Memory B cell (primary cell): ENCODE measurements around the gene INTS1.

ENCODE experiments used
- ATAC-seq: fragments of 150-1000 bp; cut with Tn5 transposase; 2 replicates; pipeline ENCODE4 v1.10.0; 2021; ENCODE audit warnings: low read depth, mild to moderate bottlenecking, moderate library complexity
- DNase-seq, 2 donors: peaks; one replicate each; pipeline ENCODE4 v3.0.0; 2022; ENCODE audit warnings: low spot score in 2 of 2
- H3K27ac Mint-ChIP-seq: one replicate; pipeline ENCODE4 v1.8.0; 2022; ENCODE audit warnings: mild to moderate bottlenecking, moderate library complexity, mixed read lengths
- H3K27me3 Mint-ChIP-seq: one replicate; pipeline ENCODE4 v1.8.0; 2022; ENCODE audit warnings: mixed read lengths
- H3K36me3 Mint-ChIP-seq: one replicate; pipeline ENCODE4 v1.8.0; 2022; ENCODE audit warnings: mild to moderate bottlenecking, mixed read lengths
- H3K4me1 Mint-ChIP-seq: one replicate; pipeline ENCODE4 v1.8.0; 2022; ENCODE audit warnings: mixed read lengths
- H3K4me3 Mint-ChIP-seq: one replicate; pipeline ENCODE4 v1.8.0; 2022; ENCODE audit warnings: mild to moderate bottlenecking, moderate library complexity, mixed read lengths
- H3K9me3 Mint-ChIP-seq: one replicate; pipeline ENCODE4 v1.8.0; 2022; ENCODE audit warnings: mixed read lengths

INTS1 gene

GRCh38 chr7:1436608-1437007, 67.6 kb downstream of the INTS1 start:
- H3K4me1 Mint-ChIP-seq: peaks cover 3% of the 10 kb centered on the region
- DNase-seq (no peak), ATAC-seq (no peak)
- H3K27me3 Mint-ChIP-seq: peaks cover 14% of the 10 kb centered on the region
- no peaks in the 10 kb centered on the region for H3K9me3 Mint-ChIP-seq
- no peak overlapping the region for H3K27ac Mint-ChIP-seq
- H3K4me3 Mint-ChIP-seq: no peak overlapping the region
- no peaks in the 10 kb centered on the region for H3K36me3 Mint-ChIP-seq

DNA sequence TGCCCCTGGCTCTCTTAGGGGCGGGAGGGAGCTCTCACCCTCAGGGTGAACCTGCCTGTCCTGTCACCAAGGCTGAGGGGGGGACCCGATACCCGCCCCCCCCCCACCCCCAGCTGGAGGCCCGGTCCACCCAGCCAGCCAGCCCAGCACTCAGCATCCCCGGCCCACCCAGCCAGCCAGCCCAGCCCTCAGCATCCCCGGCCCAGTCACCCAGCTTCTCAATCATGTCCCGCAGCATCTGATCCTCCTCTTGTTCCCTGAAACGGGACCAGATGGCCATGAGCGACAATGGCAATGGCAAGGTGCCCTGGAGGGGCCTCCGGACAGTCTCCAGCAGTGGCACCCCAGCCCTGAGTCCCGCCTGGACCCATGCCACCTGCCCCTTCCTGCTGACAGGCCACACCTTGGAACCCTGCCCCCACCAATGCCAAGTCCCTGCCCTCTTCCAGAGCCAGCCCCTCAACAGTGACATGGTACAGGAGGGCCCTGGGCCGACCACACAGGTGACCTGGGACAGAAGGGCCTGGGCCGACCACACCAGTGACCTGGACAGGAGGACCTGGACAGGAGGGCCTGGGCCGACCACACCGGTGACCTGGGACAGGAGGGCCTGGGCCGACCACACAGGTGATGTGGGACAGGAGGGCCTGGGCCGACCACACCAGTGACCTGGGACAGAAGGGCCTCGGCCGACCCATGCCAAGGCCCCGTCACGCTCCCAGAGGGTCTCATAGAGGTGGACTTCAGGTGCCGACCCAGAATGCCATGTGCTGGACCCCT, 69.1 kb downstream of the INTS1 start:
- peaks cover 3% of the 10 kb centered on the region for H3K4me1 Mint-ChIP-seq
- ATAC-seq (no peak), DNase-seq (no peak)
- no peak overlapping the region for H3K4me3 Mint-ChIP-seq
- H3K27me3 Mint-ChIP-seq: peaks cover 7% of the 10 kb centered on the region
- no peaks in the 10 kb centered on the region for H3K36me3 Mint-ChIP-seq
- no peaks in the 10 kb centered on the region for H3K9me3 Mint-ChIP-seq
- H3K27ac Mint-ChIP-seq: no peak overlapping the region

DNA sequence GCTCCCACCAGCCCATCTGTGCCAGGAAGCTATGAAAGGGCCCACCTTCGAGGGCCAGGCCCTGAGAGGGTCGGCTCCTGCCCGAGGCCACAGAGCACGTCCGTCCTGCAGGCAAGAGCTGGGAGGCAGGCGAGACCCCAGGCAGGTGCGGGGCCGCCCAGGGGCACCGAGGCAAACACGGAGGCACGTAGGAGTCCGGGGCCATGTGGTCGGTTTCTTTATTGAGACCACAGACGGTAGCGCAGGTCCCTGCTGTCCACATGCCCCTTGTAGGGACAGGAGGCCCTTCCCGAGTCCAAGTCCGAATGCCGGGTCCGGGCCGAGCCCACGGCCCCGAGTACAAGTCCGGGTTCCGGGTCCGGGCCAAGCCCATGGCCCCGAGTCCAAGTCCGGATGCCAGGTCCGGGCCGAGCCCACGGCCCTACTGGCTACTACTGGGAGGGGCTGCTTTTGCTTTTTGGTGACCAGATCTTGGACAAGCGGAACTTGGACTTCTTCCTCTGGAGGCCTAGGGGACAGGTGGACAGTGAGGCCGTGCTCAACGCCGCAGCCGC, 69.9 kb downstream of the INTS1 start:
- peaks cover 3% of the 10 kb centered on the region for H3K4me1 Mint-ChIP-seq
- H3K27ac Mint-ChIP-seq: no peak overlapping the region
- ATAC-seq (no peak), DNase-seq (no peak)
- no peaks in the 10 kb centered on the region for H3K36me3 Mint-ChIP-seq
- peaks cover 7% of the 10 kb centered on the region for H3K27me3 Mint-ChIP-seq
- no peak overlapping the region for H3K4me3 Mint-ChIP-seq
- no peaks in the 10 kb centered on the region for H3K9me3 Mint-ChIP-seq

DNA sequence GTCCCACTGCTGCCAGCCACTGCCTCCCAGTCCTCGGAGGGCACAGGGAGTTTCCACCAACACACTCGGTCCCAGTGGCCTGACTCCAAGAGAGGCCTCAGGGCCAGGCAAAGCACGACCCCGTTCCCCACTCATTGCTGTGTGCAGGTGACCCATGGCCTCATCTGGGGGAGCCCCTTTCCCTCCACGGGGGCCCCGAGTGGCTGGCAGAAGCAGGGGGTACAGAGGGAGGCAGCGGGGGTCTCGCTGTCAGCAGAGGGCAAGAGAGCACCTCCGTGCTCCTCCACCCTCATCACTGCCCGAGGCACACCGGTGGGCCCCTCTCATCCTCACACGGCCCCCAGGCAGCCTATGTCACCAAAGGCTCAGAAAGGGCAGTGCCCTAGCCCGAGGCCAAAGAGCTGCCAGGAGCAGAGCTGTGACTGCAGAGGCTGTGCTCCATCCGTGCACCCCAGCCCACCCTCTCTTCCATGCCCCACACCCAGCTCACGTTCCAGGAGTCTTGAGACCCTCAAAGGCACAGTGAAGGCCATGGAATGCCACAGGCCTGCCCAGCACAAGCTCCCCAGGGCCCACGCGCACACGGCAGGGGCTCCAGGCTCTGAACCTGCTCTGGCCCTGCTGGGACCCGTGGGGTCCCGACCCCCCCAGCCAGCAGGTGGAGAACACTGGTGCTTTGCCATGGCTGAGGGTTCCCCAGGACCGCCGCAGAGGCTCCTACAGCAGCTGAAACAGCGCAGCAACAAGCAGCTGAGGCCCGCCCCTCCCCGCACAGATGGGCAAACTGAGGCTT, 70.9 kb downstream of the INTS1 start:
- Mint-ChIP-seq H3K27me3 (peaks cover 9% of the 10 kb centered on the region), H3K9me3 (no peaks in the 10 kb centered on the region), H3K4me1 (peaks cover 3% of the 10 kb centered on the region), H3K36me3 (no peaks in the 10 kb centered on the region), H3K4me3 (no peak overlapping the region), H3K27ac (no peak overlapping the region)
- DNase-seq: no peak
- ATAC-seq: no peak

- peak overlapping the region; percentile 3 for H3K4me3 Mint-ChIP-seq
- H3K27ac Mint-ChIP-seq: no peak overlapping the region
Observed at GRCh38 chr7:1432411-1433082, 71.6 kb downstream of the INTS1 start.

GRCh38 chr7:1431634-1432380, 72.4 kb downstream of the INTS1 start:
- peak; percentile 20 for ATAC-seq

More at GRCh38 chr7:1432411-1433082, 71.6 kb downstream of the INTS1 start:
- peaks cover 3% of the 10 kb centered on the region for H3K4me1 Mint-ChIP-seq
- H3K9me3 Mint-ChIP-seq: no peaks in the 10 kb centered on the region
- peaks cover 9% of the 10 kb centered on the region for H3K27me3 Mint-ChIP-seq
- ATAC-seq (peak; percentile 85), DNase-seq (peak; percentile 79 to 93)
- H3K36me3 Mint-ChIP-seq: no peaks in the 10 kb centered on the region

GRCh38 chr7:1431226-1431625, 73.0 kb downstream of the INTS1 start:
- DNase-seq (no peak), ATAC-seq (no peak)
- H3K4me1 Mint-ChIP-seq: peaks cover 3% of the 10 kb centered on the region
- H3K4me3 Mint-ChIP-seq: no peak overlapping the region
- no peak overlapping the region for H3K27ac Mint-ChIP-seq
- no peaks in the 10 kb centered on the region for H3K9me3 Mint-ChIP-seq
- peaks cover 9% of the 10 kb centered on the region for H3K27me3 Mint-ChIP-seq
- no peaks in the 10 kb centered on the region for H3K36me3 Mint-ChIP-seq

More at GRCh38 chr7:1431634-1432380, 72.4 kb downstream of the INTS1 start:
- Mint-ChIP-seq H3K36me3 (no peaks in the 10 kb centered on the region), H3K27ac (no peak overlapping the region), H3K9me3 (no peaks in the 10 kb centered on the region), H3K4me1 (peaks cover 3% of the 10 kb centered on the region), H3K4me3 (no peak overlapping the region), H3K27me3 (peaks cover 9% of the 10 kb centered on the region)
- DNase-seq: peak in 1 of 2 donors; percentile 23

- Mint-ChIP-seq H3K27me3 (peaks cover 11% of the 10 kb centered on the region), H3K36me3 (no peaks in the 10 kb centered on the region), H3K4me1 (peaks cover 3% of the 10 kb centered on the region), H3K9me3 (no peaks in the 10 kb centered on the region), H3K27ac (no peak overlapping the region), H3K4me3 (no peak overlapping the region)
- DNase-seq (no peak), ATAC-seq (no peak)
Observed at GRCh38 chr7:1430056-1430845, 73.9 kb downstream of the INTS1 start.

DNA sequence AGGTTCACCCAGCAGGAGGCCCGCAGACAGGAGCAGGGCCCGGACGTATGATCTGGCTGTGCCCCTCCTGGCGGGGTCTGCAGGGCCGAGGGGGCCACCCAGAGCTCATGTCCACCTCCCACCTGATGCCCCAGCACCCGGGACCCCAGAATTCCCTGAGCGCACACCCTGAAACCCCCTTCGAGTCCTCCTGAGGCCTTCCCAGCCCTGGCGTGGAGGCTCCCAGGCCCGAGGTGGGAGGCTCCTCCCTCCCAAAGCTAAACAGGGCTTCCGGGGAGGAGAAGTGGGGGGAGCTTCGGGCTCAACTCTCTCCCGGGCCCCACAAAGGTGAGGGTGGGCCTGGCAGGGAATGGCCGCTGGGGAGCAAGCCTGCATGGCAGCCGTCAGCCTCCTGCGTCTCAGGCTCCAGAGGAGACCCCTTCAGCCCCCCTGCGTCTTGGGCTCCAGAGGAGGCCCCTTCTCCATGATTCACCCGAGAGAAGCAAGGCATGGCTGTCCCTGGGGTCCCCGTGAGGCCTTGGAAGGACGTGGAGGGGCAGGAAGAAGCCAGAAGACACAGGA, 75.2 kb downstream of the INTS1 start:
- no peak for DNase-seq
- H3K4me3 Mint-ChIP-seq: no peak overlapping the region

GRCh38 chr7:1427064-1427657, 77.0 kb downstream of the INTS1 start:
- Mint-ChIP-seq H3K9me3 (peaks cover 4% of the 10 kb centered on the region), H3K4me1 (peaks cover 7% of the 10 kb centered on the region), H3K27ac (no peak overlapping the region), H3K27me3 (peaks cover 13% of the 10 kb centered on the region), H3K4me3 (no peak overlapping the region), H3K36me3 (peaks cover 4% of the 10 kb centered on the region)
- no peak for ATAC-seq
- no peak for DNase-seq

More for the DNA sequence above, 75.2 kb downstream of the INTS1 start:
- Mint-ChIP-seq H3K36me3 (no peaks in the 10 kb centered on the region), H3K4me1 (peaks cover 3% of the 10 kb centered on the region), H3K27me3 (peaks cover 10% of the 10 kb centered on the region), H3K9me3 (no peaks in the 10 kb centered on the region), H3K27ac (no peak overlapping the region)
- ATAC-seq: no peak

- no peak for DNase-seq
- Mint-ChIP-seq H3K27me3 (peaks cover 13% of the 10 kb centered on the region), H3K4me1 (peaks cover 7% of the 10 kb centered on the region), H3K9me3 (peaks cover 4% of the 10 kb centered on the region), H3K36me3 (peaks cover 4% of the 10 kb centered on the region), H3K4me3 (no peak overlapping the region), H3K27ac (no peak overlapping the region)
- no peak for ATAC-seq
Observed at GRCh38 chr7:1426474-1426873, 77.7 kb downstream of the INTS1 start.
